CD14-positive monocyte (primary cell): Measurements from ENCODE around the gene TMEM203. TPM values are rescaled to one million over a fixed set of nuclear protein-coding genes. Genes with fewer than 3 reads are reported as not detected.

ENCODE experiments used
- DNase-seq, 3 donors: peaks; one replicate each; pipeline ENCODE4 v3.0.0-alpha.2; 2011 to 2022
- H2AFZ ChIP-seq: 2 replicates; pipeline ENCODE4 v1.6.0; 2012; ENCODE audit warnings: mild to moderate bottlenecking, low read depth, low read length, inconsistent platforms; ENCODE audit not compliant: insufficient read depth, poor library complexity, severe bottlenecking
- H3K27ac ChIP-seq, 2 donors: 1 replicate in 1 of 2; 2 replicates in 1 of 2; pipeline ENCODE4 v1.5.1; 2012 to 2013; ENCODE audit warnings: low read length in 2 of 2, control low read depth in 1 of 2, inconsistent platforms in 1 of 2, low read depth in 1 of 2, mild to moderate bottlenecking in 1 of 2
- H3K27me3 ChIP-seq, 2 donors: one replicate each; pipeline versions ENCODE4 v1.6.0 to v1.6.1; 2011 to 2013; ENCODE audit warnings: low read length in 2 of 2; ENCODE audit not compliant: control insufficient read depth in 2 of 2, insufficient read depth in 2 of 2
- H3K36me3 ChIP-seq, 2 donors: replicated peaks in 1 of 2; 1 replicate in 1 of 2; 2 replicates in 1 of 2; pipeline versions ENCODE4 v1.5.1 to v1.6.1; 2012 to 2013; ENCODE audit warnings: low read length in 2 of 2, control low read depth in 1 of 2, inconsistent platforms in 1 of 2, mild to moderate bottlenecking in 1 of 2; ENCODE audit not compliant: insufficient read depth in 2 of 2, control insufficient read depth in 1 of 2
- H3K4me1 ChIP-seq, 2 donors: 1 replicate in 1 of 2; 2 replicates in 1 of 2; pipeline versions ENCODE4 v1.5.1 to v1.6.1; 2012 to 2013; ENCODE audit warnings: low read length in 2 of 2, control low read depth in 1 of 2, inconsistent platforms in 1 of 2, mild to moderate bottlenecking in 1 of 2, moderate library complexity in 1 of 2; ENCODE audit not compliant: insufficient read depth in 2 of 2, control insufficient read depth in 1 of 2
- H3K4me2 ChIP-seq: replicated peaks from 2 replicates; pipeline ENCODE3; 2012; ENCODE audit warnings: low read length, moderate library complexity, mild to moderate bottlenecking; ENCODE audit not compliant: poor library complexity, severe bottlenecking; ENCODE audit errors: extremely low read depth
- H3K4me3 ChIP-seq, 3 experiments: fragments of 200-600 bp in 1 of 3; sonication (generic) in 1 of 3; replicated peaks in 1 of 3; 1 replicate in 2 of 3; 2 replicates in 1 of 3; pipeline ENCODE4 v1.5.1; 2011 to 2013; ENCODE audit warnings: low read length in 3 of 3, mild to moderate bottlenecking in 3 of 3, control low read depth in 2 of 3, low read depth in 2 of 3, inconsistent platforms in 1 of 3, moderate library complexity in 1 of 3
- H3K79me2 ChIP-seq: 2 replicates; pipeline ENCODE4 v1.6.0; 2012; ENCODE audit warnings: mild to moderate bottlenecking, control low read depth, inconsistent platforms, low read length, moderate library complexity; ENCODE audit not compliant: insufficient read depth
- H3K9ac ChIP-seq: 2 replicates; pipeline ENCODE4 v1.6.0; 2017; ENCODE audit warnings: low read length, mild to moderate bottlenecking; ENCODE audit not compliant: insufficient read depth, poor library complexity, severe bottlenecking
- H3K9me3 ChIP-seq, 2 donors: replicated peaks in 1 of 2; 1 replicate in 1 of 2; 2 replicates in 1 of 2; pipeline versions ENCODE4 v1.5.1 to v1.6.1; 2012 to 2013; ENCODE audit warnings: low read length in 2 of 2, control low read depth in 1 of 2; ENCODE audit not compliant: control insufficient read depth in 1 of 2, insufficient read depth in 1 of 2
- H4K20me1 ChIP-seq: 2 replicates; pipeline ENCODE4 v1.6.0; 2012; ENCODE audit warnings: mild to moderate bottlenecking, low read length, control low read depth, moderate library complexity; ENCODE audit not compliant: insufficient read depth
- H3K27ac Mint-ChIP-seq, 7 donors: one replicate each; pipeline ENCODE4 v1.8.0; 2020; ENCODE audit warnings: mild to moderate bottlenecking in 7 of 7, mixed read lengths in 7 of 7, moderate library complexity in 6 of 7, inconsistent platforms in 2 of 7
- H3K27me3 Mint-ChIP-seq, 3 donors: one replicate each; pipeline ENCODE4 v1.8.0; 2021 to 2022; ENCODE audit warnings: low read depth in 3 of 3, mild to moderate bottlenecking in 3 of 3, mixed read lengths in 3 of 3, moderate library complexity in 3 of 3, inconsistent platforms in 1 of 3
- H3K36me3 Mint-ChIP-seq, 2 donors: one replicate each; pipeline ENCODE4 v1.8.0; 2020; ENCODE audit warnings: mixed read lengths in 2 of 2, inconsistent platforms in 1 of 2, mild to moderate bottlenecking in 1 of 2
- H3K4me1 Mint-ChIP-seq: one replicate; pipeline ENCODE4 v1.8.0; 2020; ENCODE audit warnings: mild to moderate bottlenecking, mixed read lengths
- H3K4me3 Mint-ChIP-seq, 2 donors: one replicate each; pipeline ENCODE4 v1.8.0; 2020; ENCODE audit warnings: mild to moderate bottlenecking in 2 of 2, mixed read lengths in 2 of 2, moderate library complexity in 1 of 2
- H3K9me3 Mint-ChIP-seq, 7 donors: one replicate each; pipeline ENCODE4 v1.8.0; 2020 to 2022; ENCODE audit warnings: mixed read lengths in 7 of 7, mild to moderate bottlenecking in 6 of 7, moderate library complexity in 6 of 7, inconsistent platforms in 2 of 7
- WGBS: methylation state at CpG from one replicate; pipeline ENCODE4 v1.1.5; 2013; ENCODE audit warnings: missing lambda C conversion rate; ENCODE audit not compliant: insufficient coverage; 5-methylcytosine and 5-hydroxymethylcytosine counted together
- intact Hi-C, 2 donors: fragments of 100-400 bp; cut with micrococcal nuclease; formaldehyde crosslinking; loops; one replicate each; pipeline versions ENCODE4 v1.15.0 to v1.15.1; 2023
- polyA plus RNA-seq, 3 donors: library from polyadenylated mRNA; depleted of rRNA in 1 of 3; unstranded in 2 of 3; stranded (reverse) in 1 of 3; fragments of 300-500 nt in 2 of 3; fragments of >200 nt in 1 of 3; fragmentation: Illumina TruSeq in 2 of 3; gene quantifications; 1 replicate in 2 of 3; 2 replicates in 1 of 3; pipeline ENCODE4 v1.2.3, GENCODE V29; 2012 to 2021
- TF ChIP-seq, protein P1 (sequence below): fragments of 200-600 bp; IDR thresholded peaks from one replicate; pipeline ENCODE4 v1.8.0; 2022; ENCODE audit warnings: antibody characterized with exemption, mild to moderate bottlenecking

The TMEM203 gene
- polyA plus RNA-seq, 3 donors: 13.1 to 88.1 (median 76.1) TPM

DNA sequence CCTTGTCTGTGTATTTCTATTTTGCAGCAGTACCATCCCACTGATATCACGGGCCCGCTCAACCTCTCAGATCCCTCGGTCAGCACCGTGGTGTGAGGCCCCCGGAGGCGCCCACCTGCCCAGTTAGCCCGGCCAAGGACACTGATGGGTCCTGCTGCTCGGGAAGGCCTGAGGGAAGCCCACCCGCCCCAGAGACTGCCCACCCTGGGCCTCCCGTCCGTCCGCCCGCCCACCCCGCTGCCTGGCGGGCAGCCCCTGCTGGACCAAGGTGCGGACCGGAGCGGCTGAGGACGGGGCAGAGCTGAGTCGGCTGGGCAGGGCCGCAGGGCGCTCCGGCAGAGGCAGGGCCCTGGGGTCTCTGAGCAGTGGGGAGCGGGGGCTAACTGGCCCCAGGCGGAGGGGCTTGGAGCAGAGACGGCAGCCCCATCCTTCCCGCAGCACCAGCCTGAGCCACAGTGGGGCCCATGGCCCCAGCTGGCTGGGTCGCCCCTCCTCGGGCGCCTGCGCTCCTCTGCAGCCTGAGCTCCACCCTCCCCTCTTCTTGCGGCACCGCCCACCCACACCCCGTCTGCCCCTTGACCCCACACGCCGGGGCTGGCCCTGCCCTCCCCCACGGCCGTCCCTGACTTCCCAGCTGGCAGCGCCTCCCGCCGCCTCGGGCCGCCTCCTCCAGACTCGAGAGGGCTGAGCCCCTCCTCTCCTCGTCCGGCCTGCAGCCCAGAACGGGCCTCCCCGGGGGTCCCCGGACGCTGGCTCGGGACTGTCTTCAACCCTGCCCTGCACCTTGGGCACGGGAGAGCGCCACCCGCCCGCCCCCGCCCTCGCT is 37.5 kb downstream of the TMEM203 start:
- TF ChIP-seq, protein P1, sequence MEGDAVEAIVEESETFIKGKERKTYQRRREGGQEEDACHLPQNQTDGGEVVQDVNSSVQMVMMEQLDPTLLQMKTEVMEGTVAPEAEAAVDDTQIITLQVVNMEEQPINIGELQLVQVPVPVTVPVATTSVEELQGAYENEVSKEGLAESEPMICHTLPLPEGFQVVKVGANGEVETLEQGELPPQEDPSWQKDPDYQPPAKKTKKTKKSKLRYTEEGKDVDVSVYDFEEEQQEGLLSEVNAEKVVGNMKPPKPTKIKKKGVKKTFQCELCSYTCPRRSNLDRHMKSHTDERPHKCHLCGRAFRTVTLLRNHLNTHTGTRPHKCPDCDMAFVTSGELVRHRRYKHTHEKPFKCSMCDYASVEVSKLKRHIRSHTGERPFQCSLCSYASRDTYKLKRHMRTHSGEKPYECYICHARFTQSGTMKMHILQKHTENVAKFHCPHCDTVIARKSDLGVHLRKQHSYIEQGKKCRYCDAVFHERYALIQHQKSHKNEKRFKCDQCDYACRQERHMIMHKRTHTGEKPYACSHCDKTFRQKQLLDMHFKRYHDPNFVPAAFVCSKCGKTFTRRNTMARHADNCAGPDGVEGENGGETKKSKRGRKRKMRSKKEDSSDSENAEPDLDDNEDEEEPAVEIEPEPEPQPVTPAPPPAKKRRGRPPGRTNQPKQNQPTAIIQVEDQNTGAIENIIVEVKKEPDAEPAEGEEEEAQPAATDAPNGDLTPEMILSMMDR: no peak
- no peak overlapping the region for H2AFZ ChIP-seq
- no peaks in the 10 kb centered on the region for H4K20me1 ChIP-seq
- peaks cover 6 to 76% of the 10 kb centered on the region in 2 donors for H3K27me3 ChIP-seq
- DNase-seq: no peak
- intact Hi-C loops: no loop called here
- no peak overlapping the region for H3K27ac ChIP-seq
- H3K4me2 ChIP-seq: no peak overlapping the region
- 9% methylated on average over 52 of the region's 57 CpGs for WGBS
- no peaks in the 10 kb centered on the region for H3K79me2 ChIP-seq
- H3K36me3 ChIP-seq: no peaks in the 10 kb centered on the region
- H3K27me3 Mint-ChIP-seq: peaks cover 54 to 93% (median 79%) of the 10 kb centered on the region in 3 donors
- H3K9ac ChIP-seq: no peak overlapping the region
- peaks cover 0 to 5% of the 10 kb centered on the region in 2 donors for H3K9me3 ChIP-seq
- H3K27ac Mint-ChIP-seq: no peak overlapping the region
- no peak overlapping the region for H3K4me3 ChIP-seq
- H3K4me3 Mint-ChIP-seq: peak overlapping the region in 1 of 2 donors; percentile 64
- H3K4me1 ChIP-seq: peaks cover 3 to 13% of the 10 kb centered on the region in 2 donors
- H3K9me3 Mint-ChIP-seq: peaks cover 0 to 11% (median 0%) of the 10 kb centered on the region in 7 donors
- H3K4me1 Mint-ChIP-seq: peaks cover 6% of the 10 kb centered on the region
- H3K36me3 Mint-ChIP-seq: no peaks in the 10 kb centered on the region

DNA sequence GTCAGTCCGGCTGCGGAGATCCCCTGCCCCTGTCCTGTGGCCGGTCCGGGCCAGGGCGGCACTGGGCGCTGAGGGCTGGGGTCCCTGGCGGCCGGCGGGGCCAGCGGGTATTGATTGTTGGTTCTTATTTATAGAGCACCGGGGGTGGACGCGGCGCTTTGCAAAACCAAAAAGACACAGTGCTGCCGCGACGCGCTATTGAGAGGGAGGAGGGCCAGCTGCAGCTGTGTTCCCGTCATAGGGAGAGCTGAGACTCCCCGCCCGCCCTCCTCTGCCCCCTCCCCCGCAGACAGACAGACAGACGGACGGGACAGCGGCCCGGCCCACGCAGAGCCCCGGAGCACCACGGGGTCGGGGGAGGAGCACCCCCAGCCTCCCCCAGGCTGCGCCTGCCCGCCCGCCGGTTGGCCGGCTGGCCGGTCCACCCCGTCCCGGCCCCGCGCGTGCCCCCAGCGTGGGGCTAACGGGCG is 38.1 kb downstream of the TMEM203 start:
- H3K4me1 Mint-ChIP-seq: peaks cover 6% of the 10 kb centered on the region
- H3K27ac ChIP-seq: no peak overlapping the region
- no peaks in the 10 kb centered on the region for H3K79me2 ChIP-seq
- H2AFZ ChIP-seq: no peak overlapping the region
- no peak overlapping the region for H3K27ac Mint-ChIP-seq
- H3K9ac ChIP-seq: no peak overlapping the region
- TF ChIP-seq, protein P1: no peak
- H3K36me3 Mint-ChIP-seq: no peaks in the 10 kb centered on the region
- no peak overlapping the region for H3K4me3 Mint-ChIP-seq
- DNase-seq: no peak
- H3K9me3 Mint-ChIP-seq: peaks cover 0 to 11% (median 0%) of the 10 kb centered on the region in 7 donors
- 45% methylated on average over 25 of the region's 44 CpGs for WGBS
- no peaks in the 10 kb centered on the region for H4K20me1 ChIP-seq
- no peak overlapping the region for H3K4me2 ChIP-seq
- no peaks in the 10 kb centered on the region for H3K36me3 ChIP-seq
- peaks cover 3 to 16% of the 10 kb centered on the region in 2 donors for H3K4me1 ChIP-seq
- intact Hi-C loops: no loop called here
- peaks cover 11 to 78% of the 10 kb centered on the region in 2 donors for H3K27me3 ChIP-seq
- H3K4me3 ChIP-seq: no peak overlapping the region
- H3K27me3 Mint-ChIP-seq: peaks cover 58 to 95% (median 80%) of the 10 kb centered on the region in 3 donors
- H3K9me3 ChIP-seq: peaks cover 0 to 9% of the 10 kb centered on the region in 2 donors
